HG03280 (cell line): ENCODE measurements around the gene EMILIN2.
"Not testable (repeated sequence)": the region's sequence is repeated elsewhere in the genome, so short reads cannot be mapped to it uniquely, and the experiment has no call there.

Experiments
- ATAC-seq: cut with Tn5 transposase; IDR thresholded peaks from one replicate; pipeline ENCODE4 v1.9.1; 2021; ENCODE audit warnings: mild to moderate bottlenecking, moderate library complexity; ENCODE audit not compliant: unreplicated experiment

The EMILIN2 gene

DNA sequence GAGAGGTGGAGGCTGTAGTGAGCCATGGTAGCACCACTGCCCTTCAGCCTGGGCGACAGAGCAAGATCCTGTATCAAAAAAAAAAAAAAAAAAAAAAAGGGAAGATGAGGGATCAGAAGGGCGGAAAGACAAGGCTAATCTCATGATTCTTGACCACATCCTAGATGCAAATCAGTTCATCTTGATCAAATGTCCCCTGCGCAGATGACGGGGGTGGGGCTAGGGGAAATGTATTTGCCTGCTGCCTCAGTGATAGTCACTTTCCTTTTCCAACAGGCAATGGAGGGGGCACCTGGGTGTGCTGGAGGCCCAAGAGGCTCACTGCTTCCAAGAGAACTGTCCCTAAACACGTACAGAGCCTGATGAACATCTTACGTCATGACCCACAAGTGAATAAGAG lies 3.7 kb upstream of the EMILIN2 start:
- no peak for ATAC-seq

DNA sequence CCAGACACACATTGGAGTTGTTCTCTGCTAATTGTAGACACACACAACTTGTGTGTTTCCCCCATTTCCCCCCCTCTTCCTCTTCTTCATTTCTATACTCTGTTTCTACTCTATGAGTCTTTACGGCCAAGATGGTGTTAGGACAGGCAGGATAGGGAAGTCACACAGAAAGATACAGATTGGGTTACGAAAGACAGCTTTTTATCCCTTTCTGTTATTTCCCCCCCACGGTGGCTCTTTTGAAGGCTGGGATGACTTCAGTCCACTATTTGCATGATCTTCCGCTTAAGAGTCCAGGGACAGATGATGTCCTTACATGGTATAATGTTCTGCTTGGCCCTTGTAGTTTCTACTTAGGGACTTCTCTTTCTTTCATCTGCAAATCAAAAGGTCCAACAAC lies 1.6 kb upstream of the EMILIN2 start:
- ATAC-seq, result no peak

DNA sequence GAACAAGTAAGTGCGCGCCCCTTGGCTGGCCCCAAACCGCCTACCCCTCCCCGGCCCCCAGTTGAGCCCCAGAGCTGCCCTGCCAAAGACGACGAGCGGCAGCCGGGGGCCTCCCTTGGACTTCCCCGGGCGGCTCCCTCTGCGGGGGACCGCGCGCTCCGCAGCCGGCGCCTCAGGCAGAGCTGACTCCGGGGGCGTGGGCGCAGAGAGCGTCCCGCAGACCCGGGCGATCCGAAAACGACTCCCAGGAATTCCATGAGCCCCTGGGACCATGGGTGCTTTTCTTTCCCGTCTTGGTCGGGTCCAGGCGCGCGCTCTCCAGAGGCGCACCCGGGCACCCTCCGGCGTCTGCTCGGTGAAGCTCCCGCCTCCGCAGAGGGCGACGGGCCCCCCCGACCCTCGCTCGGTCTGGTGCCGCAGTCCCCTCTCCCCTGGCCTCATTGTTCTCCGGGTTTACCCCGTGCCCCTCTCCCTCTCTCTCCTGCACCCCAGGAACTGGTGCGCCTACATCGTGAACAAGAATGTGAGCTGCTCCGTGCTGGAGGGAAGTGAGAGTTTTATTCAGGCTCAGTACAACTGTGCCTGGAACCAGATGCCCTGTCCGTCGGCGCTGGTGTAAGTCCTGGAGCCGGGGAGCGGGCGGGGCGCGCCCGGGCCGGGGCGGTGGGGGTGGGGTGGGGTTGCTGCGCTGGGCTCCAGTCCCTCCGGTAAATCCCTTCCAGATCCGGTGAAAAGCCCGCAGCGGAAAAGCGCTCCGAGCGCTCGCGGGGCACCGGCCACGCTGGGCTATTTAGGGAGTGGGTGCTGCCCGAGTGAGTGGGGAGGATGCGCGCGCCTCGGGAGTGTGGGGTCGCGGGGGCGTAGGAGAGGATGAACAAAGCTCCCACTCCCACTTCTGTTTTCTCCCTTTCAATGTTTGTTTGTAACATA lies 776 bp downstream of the EMILIN2 start:
- peak; percentile 28 for ATAC-seq

DNA sequence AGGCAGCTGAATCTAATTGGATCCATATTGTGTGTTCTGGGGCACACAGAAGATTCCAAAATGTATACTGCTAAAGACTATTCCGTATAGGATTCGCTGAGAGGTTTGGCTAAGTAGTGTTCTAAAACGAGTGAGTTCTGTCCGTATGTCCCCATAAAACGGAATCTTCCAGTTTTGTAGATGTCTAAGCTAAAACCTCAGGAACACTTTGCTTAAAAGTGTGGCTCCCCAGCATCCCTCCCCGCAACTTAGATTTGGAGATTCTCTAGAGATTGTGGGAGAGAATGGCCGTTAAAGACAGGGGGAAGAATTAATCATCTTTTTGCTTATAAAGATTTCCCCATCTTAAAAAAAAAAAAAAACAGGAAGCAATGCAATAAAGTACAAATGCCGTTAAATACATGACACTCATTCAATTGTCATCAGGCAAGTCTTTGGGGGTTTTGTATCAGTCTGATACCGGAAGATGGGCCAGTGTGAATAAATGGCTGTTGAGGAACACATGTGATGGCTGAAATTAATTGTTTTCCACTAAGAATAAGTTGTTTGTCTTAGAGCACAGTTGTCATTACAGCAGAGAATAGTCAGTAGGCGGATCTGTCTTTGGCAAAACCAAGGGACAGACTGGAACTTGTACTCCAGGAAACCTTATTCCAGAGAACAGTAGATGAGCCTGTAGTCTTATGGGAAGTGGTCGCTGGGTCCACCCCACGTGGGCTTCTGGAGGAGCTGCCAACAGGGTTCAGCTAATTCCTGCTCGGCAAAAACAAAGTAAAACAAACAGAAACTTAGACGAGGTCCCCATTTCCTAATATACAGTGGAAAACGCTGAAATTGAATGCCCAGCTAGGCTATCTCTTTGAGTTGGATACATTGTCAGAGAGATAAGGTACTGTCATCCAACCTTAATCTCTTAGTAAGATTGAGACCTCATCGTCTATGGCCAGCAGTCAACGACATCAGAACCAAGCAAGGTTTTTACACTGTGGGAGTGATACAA lies 1.7 kb downstream of the EMILIN2 start:
- no peak for ATAC-seq

DNA sequence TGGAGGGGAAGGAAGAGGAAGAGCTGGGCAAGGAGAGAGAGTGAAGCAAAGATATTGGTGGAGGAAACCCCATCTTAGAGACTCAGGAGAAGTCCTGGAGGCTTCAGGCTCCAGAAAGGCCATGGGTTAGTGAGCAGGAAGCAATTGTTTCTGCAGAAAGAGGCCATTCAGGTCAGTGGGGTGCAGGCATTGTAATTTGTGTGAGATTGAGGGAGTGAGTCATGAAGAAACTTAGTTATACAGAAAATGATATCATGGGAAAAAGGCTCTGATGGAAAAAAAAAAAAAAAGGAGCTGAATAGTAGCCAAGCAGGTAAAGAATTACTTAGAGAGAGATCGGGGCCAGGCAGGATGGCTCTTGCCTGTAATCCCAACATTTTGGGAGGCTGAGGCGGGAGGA lies 4.0 kb downstream of the EMILIN2 start:
- no peak for ATAC-seq

DNA sequence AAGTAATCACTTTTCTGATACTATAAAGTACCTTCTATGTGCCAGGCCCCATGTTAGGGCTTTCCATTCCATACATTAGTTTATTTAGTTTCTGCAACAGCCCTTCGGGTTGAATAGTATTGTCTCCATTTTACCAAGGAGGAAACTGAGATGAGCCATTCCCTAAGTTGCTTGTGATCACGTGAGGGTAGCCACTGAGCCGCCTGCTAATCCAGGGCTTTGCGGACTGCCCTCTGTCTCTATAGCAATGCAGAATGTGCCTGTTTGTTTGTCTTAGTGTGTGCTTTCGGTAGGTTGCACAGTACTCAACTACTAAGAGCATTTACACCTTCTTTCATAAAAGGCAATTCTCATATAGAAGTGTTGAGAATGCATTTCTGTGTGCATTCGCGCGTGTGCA lies 5.0 kb downstream of the EMILIN2 start:
- no peak for ATAC-seq

DNA sequence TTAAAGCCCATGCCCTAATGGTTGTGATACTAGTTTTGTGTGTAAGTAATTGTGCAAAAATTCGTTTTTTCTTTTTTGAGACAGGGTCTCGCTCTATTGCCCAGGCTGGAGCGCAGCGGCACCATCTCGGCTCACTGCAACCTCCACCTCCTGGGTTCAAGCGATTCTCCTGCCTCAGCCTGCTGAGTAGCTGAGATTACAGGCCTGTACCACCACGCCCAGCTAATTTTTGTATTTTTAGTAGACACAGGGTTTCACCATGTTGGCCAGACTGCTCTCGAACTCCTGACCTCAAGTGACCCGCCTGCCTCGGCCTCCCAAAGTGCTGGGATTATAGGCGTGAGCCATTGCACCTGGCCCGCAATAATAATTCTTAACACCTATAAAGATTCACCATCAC lies 5.7 kb downstream of the EMILIN2 start:
- not testable (repeated sequence) for ATAC-seq

DNA sequence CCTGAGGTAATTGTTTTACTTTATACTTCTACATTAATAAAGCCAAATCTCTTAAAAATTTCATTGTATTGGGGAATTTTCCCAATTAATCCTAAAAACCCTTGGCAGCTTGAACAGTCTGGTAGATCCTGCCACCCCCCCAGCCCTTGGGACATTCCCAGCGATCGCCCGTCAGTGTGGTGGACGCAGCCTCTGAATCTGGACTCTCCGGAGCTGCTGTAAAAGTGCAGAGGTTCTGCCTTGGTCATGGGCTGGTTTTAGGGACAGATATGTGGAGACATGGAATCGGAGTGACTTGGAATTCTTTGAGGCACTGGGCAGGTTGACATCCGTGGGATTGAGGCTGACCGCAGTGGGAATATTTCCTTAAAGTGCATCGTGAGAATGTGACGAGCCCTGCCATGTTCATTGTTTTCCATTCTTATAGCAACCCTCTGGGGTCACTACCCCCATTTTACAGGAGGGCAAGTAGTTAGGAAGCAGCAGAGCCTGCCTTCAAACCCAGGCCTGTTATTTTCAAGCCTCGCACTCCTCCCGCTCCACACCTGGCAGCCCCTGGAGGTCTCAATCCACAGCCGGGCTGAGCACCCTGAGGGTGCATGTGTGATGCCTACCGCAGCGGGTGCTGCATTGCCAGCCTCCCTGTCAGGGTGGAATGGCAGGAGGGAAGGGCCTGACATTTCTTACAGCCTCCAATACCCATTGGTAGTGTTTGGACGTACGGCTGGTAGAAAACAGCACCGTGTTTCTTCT lies 6.5 kb downstream of the EMILIN2 start:
- no peak for ATAC-seq

DNA sequence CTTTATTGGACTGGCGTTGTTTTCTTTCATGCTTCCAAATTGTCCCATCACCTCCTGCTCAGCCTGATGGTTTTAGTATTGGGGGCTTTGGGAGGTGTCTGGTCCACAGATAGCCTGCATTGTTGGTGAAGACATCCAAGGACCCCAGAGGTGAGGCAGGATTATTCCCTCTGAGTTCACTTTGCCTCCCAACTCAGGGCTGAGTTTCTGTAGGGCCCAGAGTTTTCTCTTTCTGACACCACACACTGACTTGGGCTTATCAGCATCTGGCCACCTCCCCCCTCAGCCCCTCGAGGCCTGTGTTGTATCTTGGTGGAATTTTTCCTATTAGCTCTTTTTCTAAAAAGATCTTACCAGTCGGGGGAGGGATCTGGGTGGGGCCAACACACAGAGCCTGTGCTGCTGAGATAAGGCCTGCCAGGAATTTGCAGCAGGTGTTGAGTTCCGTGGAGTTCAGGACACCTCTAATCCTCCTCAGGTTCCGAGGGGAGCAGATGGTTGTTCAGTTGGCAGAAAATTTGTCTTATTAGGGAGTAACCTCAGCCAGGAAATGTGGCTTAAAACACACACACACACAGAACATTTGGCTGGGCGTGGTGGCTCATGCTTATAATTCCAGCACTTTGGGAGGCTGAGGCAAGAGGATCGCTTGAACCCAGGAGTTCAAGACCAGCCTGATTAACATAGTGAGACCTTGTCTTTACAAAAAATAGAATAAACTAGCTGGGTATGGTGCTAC lies 7.3 kb downstream of the EMILIN2 start:
- ATAC-seq, result no peak

DNA sequence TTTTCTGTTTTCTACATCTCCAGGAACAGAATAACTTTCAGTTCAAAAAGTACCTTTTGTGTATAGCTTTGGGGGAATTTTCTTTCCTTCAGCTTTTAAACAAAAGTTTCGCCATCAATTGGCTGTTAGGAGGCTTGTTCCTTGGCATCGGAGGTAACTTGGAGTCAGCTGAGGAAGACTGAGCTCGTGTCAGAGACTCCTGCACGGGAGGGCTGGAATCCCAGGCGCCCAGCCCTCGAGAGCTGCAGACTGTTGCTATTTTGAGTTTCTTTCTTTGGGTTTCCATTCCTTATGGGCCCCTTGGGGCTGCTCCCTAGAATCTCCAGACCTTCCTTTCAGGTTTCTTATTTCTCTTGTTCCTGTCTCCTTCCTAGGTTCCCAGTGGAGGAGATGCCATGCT lies 8.1 kb downstream of the EMILIN2 start:
- no peak for ATAC-seq

DNA sequence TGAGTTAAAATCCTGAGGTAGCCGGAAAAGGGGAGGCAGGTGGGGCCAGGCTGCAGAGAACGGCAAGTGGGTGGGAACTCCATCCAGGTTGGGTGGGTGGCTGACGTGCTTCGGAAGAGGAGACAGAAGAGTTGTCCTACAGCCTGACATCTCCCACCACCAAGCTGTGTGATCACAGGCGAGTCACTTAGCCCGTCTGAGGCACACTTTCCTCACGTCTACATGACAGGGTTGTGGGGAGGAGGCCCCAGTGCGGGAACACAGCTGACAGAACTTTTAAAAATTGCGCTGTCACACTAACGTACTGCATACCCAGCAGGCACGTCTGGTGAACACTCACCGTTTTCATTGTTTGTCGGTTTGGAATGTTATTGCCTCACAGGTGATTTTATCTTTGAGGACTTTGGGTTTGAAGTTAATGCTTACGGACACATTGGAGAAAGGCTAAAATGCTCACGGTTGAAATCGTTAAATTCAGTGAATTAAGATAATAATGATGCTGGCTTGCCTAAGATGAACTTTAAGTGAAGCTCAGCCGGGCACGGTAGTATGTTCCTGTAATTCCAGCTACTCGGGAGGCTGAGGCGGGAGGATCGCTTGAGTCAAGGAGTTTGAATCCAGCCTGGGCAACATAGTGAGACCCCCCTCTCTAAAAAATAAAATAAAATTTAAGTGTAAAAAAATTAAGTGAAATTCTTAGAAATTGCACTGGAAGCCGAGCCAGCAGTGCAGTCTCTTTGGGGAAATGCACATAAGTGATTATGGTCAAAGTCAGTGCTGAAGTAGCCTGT lies 8.9 kb downstream of the EMILIN2 start:
- ATAC-seq, result no peak

DNA sequence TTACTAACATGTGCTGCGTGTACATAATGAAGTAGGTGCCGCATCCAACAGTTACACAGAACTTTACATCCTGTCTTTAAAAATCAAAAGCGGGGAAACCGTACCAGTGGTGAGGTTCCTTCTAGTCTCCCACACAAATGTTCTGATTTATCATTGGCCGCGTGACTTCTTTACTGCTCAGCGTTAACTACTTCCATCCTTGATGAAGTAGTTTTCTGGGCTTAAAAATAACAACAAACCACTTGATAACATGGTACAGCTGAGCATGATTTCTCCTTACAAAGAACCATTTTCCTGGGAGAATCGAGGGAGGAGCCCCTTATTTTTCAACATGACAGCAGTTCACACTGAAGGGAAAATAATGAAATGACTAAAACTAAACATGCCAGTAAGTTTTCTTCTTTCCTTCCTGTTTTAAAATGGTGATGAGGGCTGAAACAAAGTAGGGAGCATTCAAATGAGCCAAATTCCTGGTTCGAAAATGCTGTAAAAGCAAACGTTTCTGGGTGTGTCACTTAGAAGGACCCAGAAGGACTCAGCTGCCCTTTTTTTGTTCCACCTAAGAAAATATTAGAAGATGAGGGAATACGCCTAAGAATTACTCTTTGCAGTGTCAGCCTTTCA lies 9.9 kb downstream of the EMILIN2 start:
- ATAC-seq, result no peak

DNA sequence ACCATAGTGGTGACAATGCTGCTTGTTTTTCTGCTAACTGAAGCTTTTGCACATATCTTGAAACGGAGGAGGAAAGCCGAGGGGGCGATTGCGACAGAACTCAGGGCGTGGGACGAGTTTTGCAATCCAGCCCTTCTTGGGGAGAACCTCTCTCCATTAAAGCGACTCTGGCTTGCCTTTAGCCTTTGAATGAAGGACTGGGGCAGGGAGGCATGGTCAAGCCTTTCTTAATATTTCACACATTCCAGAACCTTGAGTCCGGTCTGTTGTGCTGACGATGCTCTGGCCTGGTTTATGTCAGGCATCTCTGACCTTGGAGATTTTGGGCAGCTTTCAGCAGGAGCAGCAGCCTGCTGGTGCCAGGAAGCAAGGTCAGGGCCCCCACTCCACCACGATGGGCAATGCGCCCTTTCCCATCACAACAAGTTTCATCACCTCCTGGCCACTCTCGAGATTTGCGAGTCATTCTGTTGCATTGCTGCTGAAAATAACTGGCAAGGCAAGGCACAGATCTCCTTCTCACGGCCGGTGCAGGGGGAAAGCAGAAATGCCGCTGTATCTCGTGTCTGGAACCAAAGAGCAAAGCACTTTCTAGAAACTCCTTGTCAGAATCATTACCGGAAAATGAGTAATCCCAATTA lies 10.8 kb downstream of the EMILIN2 start:
- no peak for ATAC-seq

DNA sequence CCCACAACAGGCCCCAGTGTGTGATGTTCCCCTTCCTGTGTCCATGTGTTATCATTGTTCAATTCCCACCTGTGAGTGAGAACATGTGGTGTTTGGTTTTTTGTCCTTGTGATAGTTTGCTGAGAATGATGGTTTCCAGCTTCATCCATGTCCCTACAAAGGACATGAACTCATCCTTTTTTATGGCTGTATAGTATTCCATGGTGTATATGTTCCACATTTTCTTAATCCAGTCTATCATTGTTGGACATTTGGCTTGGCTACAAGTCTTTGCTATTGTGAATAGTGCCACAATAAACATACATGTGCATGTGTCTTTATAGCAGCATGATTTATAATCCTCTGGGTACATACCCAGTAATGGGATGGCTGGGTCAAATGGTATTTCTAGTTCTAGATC lies 13.6 kb downstream of the EMILIN2 start:
- ATAC-seq, result not testable (repeated sequence)

DNA sequence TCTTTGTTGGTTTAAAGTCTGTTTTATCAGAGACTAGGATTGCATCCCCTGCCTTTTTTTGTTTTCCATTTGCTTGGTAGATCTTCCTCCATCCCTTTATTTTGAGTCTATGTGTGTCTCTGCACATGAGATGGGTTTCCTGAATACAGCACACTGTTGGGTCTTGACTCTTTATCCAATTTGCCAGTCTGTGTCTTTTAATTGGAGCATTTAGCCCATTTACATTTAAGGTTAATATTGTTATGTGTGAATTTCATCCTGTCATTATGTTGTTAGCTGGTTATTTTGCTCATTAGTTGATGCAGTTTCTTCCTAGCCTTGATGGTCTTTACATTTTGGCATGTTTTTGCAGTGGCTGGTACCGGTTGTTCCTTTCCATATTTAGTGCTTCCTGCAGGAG lies 17.2 kb downstream of the EMILIN2 start:
- not testable (repeated sequence) for ATAC-seq

DNA sequence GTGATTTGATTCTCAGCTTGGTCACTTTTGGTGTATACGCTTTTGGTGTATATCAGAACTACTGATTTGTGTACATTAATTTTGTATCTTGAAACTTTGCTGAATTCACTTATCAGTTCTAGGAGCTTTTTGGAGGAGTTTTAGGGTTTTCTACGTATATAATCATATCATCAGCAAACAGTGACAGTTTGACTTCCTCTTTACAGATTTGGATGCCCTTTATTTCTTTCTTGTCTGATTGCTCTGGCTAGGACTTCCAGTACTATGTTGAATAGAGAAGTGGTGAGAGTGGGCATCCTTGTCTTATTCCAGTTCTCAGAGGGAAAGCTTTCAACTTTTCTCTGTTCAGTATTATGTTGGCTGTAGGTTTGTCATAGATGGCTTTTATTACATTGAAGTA lies 19.7 kb downstream of the EMILIN2 start:
- ATAC-seq, result not testable (repeated sequence)

DNA sequence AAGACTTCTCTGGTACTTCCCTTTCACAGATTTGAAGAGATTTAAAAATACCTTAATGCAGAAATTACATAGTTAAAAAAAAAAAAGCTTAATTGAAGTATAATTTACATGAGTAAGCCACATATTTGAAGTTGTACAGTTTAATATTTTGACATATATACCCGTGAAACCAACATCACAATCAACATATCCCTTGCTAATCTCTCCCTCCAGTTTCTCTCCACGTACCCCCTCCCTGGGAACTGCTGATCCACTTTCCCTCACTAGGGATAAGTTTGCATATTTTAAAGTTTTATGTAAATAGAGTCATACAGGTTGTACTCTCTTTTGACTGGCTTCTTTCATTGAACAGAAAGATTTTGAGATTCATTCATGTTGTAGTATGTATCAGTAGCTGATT lies 22.4 kb downstream of the EMILIN2 start:
- no peak for ATAC-seq

DNA sequence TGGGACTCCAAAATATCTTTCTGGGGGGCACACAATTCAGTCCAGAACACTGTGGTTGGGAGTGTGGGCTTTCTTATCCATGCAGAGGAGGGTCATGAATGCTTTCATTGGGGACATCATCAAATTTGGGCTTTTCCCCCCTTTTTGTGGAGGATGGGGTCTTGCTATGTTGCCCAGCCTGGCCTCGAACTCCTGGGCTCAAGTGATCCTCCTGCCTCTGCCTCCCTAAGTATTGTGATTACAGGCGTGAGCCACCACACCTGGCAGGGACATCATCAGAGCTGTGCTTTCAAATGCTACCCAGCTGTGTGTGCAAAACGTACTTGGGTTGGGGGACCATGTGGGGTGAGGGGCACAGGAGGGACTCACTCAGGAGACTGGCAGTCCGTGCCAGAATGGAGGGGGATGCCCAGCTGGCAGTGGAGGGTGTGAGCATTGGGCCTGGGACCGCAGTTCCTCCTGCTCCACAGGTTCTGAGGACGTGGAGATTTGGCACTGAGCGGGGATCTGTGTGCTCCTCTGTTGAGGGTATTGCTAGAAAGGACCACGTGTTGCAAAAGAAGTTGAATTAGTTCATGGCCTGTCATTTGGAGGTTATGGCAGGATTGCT lies 24.4 kb downstream of the EMILIN2 start:
- ATAC-seq, result no peak
